ENCODE measurements around the gene RB1. TPM values are rescaled to one million over a fixed set of nuclear protein-coding genes. Genes with fewer than 3 reads are reported as not detected.
A peak's percentile ranks its signal among the peaks of the same experiment; 100 is the strongest.

The RB1 gene
- total RNA-seq, 2 donors from 2014 or later = 32.5 to 37.7 TPM

DNA sequence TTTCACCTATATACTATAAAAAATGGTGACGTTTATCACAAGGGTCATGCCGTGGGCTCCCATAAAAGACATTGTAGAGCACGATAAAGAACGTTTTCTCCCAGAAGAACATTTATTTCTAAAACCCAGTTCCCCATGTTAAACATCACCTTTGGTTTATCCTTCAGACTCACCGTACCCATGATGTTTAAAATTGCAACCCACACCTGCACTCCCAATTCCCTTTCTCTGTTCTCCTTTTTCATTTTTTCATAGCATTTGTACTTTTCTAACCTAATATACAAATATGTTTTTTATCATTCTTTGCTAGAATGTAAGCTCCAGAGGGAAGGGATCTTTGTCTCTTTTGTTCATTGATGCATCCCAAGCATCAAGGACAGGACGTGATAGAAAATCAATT lies 227.3 kb downstream of the RB1 start:
- no peak for DNase-seq

More for the DNA sequence above, 227.3 kb downstream of the RB1 start:
- Mint-ChIP-seq H3K9me3 (peaks cover 4 to 6% of the 10 kb centered on the region in 2 donors), H3K27ac (peak overlapping the region; percentile 99), H3K4me1 (ENCODE audit: low read depth) (peaks cover 32% of the 10 kb centered on the region), H3K27me3 (ENCODE audit: low read depth) (no peaks in the 10 kb centered on the region), H3K36me3 (ENCODE audit: insufficient read depth in 2 of 2) (peaks cover 0 to 2% of the 10 kb centered on the region in 2 donors), H3K4me3 (peak overlapping the region; percentile 91 to 98)
- no peak for ATAC-seq (replicated peaks in 1 of 2)

Other genes starting within 250 kb of the RB1 start
- 10 to 100 TPM; 49.5 to 59.7 TPM for gene MED4, start 208.6 kb upstream of the RB1 start, total RNA-seq
- gene ITM2B, start 70.5 kb upstream of the RB1 start, total RNA-seq = 100 to 1,000 TPM; 109 to 111 TPM
- 10 to 100 TPM in 1 of 2 donors, 1 to 10 TPM in 1; 3.3 to 11.9 TPM for gene LPAR6, start 109.4 kb downstream of the RB1 start, total RNA-seq
- gene RCBTB2, start 229.3 kb downstream of the RB1 start, total RNA-seq = 1 to 10 TPM; 2.6 to 2.7 TPM

All from activated T-cell treated with anti-CD3 and anti-CD28 coated beads, Interleukin-2, amount 50 U/mL, for 72 hours (primary cell).